ENCODE data around the gene CEP41.

DNA sequence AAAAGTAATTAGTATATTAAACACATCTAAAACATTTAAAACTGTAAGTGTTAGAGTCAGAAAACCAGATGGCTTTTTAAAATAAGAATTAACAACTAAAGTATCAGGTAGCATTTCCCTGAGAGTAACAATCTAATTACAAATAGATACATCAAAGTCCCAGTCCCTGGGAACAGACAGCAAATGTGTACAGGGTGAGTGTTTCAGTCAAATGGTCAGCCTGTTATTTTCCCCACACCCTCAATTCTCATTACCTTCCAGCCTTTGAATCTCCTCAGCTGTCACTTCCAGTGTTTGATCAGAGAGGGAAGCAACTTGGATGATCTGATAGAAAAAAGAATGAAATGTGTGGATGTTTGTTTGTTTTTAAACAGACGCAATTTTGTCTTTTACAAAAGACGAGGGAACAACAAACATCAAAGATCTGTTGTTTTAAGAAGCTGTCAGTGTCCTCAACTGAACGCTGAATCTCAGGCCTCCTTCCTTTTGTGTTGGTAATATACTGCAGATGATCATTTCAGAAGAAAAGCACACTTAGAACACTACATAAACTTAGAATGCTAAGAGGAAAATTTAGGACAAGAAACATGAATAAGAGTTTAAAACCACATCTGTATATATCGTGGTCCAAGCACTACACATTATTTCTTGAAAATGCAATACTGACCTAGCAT is 29.8 kb downstream of the CEP41 start:
- TF ChIP-seq, protein P1, sequence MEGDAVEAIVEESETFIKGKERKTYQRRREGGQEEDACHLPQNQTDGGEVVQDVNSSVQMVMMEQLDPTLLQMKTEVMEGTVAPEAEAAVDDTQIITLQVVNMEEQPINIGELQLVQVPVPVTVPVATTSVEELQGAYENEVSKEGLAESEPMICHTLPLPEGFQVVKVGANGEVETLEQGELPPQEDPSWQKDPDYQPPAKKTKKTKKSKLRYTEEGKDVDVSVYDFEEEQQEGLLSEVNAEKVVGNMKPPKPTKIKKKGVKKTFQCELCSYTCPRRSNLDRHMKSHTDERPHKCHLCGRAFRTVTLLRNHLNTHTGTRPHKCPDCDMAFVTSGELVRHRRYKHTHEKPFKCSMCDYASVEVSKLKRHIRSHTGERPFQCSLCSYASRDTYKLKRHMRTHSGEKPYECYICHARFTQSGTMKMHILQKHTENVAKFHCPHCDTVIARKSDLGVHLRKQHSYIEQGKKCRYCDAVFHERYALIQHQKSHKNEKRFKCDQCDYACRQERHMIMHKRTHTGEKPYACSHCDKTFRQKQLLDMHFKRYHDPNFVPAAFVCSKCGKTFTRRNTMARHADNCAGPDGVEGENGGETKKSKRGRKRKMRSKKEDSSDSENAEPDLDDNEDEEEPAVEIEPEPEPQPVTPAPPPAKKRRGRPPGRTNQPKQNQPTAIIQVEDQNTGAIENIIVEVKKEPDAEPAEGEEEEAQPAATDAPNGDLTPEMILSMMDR (IDR thresholded peaks at IDR 0.05): no peak
- no peak for TF ChIP-seq POLR2A (IDR thresholded peaks at IDR 0.05)

Data from Peyer's patch (tissue), 4 donors.